SK-N-MC (cell line): ENCODE data around the gene TMOD4.

Experiments
- EZH2 ChIP-seq: fragments of 200-600 bp; sonication (generic); IDR thresholded peaks from one replicate; pipeline ENCODE4 v1.6.1; 2017; ENCODE audit warnings: antibody characterized with exemption
- FOXP2 ChIP-seq: optimal IDR thresholded peaks from 2 replicates; pipeline ENCODE3; 2011; ENCODE audit warnings: mild to moderate bottlenecking, moderate library complexity; ENCODE audit not compliant: insufficient read depth; ENCODE audit errors: extremely low read length, control extremely low read depth
- POLR2AphosphoS5 ChIP-seq: IDR thresholded peaks from 2 replicates; pipeline ENCODE4 v1.6.1; 2012; ENCODE audit warnings: mild to moderate bottlenecking, low read depth, low read length, borderline replicate concordance

- TF ChIP-seq POLR2AphosphoS5 (no peak), EZH2 (no peak), FOXP2 (no peak)
Measured at GRCh38 chr1:151156515-151156819, 19.3 kb downstream of the TMOD4 start, which contains the start of gene TNFAIP8L2.
